NCI-H187 (cell line): Measurements from ENCODE around the gene NR4A3.
"Not testable (repeated sequence)": the region's sequence is repeated elsewhere in the genome, so short reads cannot be mapped to it uniquely, and the experiment has no call there.

ENCODE experiments used
- DNase-seq, 2 experiments: peaks; one replicate each; lab custom pipeline; 2025; lab: John Stamatoyannopoulos, UW

Gene NR4A3

GRCh38 chr9:99834474-99834873, 12.8 kb downstream of the NR4A3 start:
- DNase-seq = no peak

DNA sequence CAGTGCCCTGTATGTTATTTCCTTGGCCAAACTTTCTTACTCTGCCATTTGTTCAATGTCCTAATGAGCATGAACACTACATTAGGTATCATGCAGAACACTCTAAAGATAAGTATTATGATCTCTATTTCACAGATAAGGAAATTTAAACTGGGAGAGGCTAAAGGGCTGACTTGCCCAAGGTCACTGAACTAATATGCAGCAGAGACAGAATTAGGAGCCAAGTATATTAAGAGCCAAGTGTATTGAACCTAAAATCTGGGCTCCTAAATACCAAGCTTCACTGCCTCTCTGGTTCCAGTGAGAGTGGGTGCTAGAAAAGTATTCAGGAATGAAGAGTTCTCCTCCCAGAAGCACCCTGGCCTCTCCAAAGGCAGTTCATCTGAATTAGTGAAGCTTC, 13.5 kb downstream of the NR4A3 start:
- DNase-seq = no peak

DNA sequence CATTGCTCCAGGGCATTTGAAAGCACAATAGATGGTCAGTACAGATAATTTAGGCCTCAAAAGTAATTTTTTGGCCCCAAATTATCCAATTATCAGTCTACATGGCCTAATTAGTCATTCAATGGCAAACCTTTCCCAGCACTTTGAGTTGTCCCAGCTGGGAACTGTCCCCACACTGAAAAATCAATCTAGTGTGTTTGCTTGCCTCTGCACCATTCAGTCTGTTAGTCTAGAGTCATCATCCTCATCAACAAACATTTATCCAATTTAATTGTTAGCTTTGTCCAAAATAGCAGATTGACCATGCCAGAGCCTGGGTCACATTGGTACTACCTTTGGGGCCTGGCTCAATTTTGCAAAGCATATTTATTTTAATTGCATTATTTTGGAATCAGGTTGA, 13.9 kb downstream of the NR4A3 start:
- no peak for DNase-seq

DNA sequence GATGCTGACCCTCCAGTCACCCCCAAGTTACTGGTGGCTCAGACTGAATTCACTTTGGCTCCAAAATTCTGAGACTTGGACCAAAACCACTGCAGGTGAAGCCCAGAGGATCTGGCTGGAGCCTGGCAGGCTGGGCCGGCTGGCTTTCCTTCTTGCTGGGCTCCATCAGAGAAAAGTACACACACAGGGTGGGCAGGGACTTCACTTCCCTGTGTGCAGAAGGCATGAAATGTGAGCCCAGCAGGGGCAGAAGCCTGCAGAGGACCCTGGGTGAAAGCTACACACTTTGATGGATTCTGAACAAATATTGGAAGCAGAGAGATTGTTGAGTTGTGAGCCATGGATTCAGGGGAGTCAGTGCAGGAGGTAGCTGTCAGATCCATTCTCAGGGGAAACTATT, 18.4 kb downstream of the NR4A3 start:
- no peak for DNase-seq

DNA sequence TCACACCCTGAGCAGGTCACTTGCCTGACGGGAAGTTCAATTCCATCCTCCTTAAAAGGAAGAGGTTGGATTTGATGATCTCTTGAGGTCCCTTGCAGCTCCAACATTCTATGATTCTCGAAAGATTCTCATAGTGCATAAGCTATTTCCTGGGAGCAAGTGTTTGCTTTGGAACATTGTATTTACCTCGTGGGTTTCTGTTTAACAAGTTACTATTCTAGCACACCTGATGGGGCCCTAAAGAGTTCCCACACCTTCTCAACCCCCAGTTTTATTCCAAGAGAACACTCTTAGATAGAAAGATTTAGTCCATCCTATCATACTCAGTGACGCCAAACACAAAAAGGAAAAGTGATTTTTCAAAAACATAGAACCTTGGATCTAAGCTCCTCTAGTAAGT, 23.4 kb downstream of the NR4A3 start:
- no peak for DNase-seq

DNA sequence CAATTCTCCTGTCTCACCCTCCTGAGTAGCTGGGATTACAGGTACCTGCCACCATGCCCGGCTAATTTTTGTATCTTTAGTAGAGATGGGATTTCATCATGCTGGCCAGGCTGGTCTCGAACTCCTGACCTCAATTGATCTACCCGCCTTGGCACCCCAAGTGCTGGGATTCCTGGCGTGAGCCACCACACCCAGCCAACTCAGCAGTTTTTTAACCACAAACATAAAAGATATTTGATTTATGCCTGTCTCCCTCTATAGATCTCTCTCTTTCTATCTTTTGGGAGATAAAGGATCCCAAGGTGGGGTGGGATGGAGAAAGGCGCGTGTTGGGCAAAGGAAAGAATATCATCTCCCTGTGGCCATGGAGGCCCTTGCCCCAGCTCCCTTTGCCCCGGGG, 26.8 kb downstream of the NR4A3 start:
- DNase-seq = no peak

DNA sequence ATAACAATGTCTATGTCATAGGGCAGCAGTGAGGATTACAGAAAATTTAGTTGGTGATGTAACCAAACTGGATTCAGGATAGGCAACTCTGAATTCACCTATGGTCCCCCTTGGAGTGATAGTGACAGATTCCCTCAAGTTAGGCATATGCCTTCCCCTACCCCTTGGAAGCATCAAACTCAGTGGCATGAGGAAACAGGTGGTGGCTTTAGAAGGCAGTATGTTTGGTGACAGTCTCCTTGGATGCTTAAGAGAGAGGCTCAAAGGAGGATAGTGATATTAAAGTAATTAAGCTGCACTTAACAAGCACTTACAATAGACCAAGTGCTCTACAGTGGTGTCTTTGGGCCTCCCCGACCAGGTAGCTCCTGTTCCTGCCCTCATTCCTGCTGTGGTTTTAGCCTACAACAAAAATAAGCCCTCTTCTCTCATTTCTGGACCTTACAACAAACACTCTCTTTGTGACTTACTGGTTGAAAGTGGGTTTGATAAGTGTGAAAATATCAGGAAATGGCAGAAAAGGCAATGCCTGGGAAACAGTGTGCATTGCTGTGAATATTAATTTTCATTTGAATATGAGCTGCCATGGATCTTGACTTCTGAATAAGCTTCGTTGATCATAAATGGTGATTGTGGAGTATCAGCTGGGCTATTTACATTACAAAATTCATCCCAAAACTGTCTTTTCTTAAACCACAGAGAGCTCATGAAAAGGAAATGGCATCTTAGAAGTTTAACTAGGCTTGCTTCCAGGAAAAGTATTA, 29.2 kb downstream of the NR4A3 start:
- no peak for DNase-seq

GRCh38 chr9:99851500-99851822, 29.8 kb downstream of the NR4A3 start:
- DNase-seq = no peak

DNA sequence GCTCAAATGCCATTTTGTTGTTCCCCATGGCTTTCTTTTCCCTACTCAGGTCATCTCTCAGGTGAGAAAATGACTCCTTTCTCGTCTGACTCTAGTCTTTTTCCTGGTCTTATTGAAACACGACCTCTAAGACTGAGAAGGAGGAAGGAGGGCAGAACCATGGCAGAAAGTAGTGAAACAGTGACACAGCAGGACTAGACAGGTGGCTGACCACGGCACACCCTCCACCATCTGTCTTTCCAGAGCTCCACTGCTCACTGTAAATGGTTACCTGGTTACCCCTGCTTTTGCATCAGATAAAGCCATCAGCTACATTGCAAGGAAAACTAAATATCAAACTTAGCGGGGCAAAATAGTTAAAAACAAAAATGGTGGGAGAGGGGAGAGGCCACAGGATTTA, 30.9 kb downstream of the NR4A3 start:
- DNase-seq = no peak

DNA sequence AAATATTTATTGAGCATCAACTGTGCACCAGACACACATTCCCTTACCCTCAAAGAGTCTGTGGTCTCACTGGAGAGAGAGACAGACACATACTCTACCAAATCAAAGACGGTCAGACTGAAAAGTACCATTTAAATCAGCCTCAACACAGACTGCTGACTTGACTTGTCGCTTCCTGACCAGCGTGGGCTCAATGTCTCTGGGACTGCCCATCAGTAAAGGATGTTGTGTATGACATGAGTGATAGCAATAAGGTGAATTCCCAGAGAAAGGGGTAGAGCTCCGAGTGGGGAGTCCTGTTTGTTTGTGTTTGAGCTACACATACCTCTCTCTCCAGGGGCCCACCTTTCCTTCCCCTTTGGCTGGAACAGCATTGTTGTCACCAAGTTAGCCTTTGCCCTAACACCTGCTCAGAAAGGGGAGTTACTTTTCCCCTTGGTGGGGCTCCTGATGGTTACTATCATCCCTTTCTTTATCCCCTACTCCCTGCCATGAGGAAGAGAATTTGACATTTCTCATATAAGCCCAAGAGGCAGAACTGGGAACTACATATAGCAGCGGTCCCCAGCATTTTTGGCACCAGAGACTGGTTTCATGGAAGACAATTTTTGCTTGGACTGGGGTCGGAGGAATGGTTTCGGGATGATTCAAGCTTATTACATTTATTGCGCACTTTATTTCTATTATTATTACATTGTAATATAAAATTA, 33.9 kb downstream of the NR4A3 start:
- no peak for DNase-seq

- not testable (repeated sequence) for DNase-seq
Measured at GRCh38 chr9:99857576-99857975, 35.9 kb downstream of the NR4A3 start.

GRCh38 chr9:99858087-99858486, 36.4 kb downstream of the NR4A3 start:
- no peak for DNase-seq

DNA sequence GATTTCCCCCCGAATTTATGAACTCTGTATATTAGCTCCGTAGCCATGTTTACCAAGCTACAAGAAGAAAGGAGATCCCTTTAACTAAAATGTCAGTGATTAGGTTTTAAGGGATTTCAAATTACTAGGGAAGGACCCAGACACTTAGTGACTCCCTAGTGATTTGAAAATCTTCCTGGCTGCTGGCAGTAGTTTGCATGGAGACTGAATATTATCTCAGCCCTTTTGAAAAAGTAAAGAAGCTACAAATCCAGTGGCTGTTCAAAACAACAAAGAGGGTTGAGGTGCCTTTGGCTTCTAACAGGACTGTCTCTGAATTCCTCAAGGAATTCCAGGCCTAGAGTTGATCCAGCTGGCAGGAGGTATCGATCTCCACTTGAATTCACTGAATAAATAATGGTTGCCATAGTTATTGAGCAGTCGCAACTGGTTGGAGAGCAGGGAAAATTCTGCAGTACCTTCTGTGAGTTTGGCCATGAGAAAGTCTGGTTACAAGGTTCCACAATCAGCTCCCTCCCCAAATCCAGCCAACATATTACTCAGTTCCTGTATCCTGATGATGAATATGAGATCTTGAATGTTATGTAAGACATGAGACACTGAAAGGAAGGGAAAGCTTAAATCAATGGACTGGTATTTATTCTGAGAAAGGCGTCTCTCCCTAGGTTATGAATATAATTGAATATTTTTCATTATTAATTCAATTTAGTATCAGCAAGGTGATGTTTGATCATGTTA, 37.7 kb downstream of the NR4A3 start:
- no peak for DNase-seq

DNA sequence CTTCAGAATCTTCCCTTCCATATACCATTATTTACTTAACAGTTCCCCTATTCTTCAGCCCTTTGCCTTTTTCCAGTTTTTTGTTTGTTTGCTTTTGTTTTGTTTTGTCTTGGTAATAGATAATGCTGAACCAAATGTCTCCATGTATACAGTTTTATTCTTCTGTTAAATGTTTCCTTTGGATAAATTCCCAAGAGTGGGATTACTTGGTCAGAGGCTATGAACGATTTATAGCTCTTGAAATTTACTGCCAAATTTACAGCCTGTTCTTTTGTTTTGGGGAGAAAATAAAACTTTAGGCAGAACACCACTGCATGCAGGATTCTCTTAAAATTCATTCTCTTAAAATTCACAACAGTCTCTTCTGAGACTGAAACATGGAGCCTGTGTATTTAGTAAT, 38.6 kb downstream of the NR4A3 start:
- DNase-seq = no peak

DNA sequence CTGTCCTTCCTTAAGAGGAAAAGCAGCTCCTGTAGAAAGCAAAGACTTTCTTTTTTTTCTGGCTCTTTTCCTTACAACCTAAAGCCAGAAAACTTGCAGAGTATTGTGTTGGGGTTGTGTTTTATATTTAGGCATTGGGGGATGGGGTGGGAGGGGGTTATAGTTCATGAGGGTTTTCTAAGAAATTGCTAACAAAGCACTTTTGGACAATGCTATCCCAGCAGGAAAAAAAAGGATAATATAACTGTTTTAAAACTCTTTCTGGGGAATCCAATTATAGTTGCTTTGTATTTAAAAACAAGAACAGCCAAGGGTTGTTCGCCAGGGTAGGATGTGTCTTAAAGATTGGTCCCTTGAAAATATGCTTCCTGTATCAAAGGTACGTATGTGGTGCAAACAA, 42.3 kb downstream of the NR4A3 start:
- no peak for DNase-seq

DNA sequence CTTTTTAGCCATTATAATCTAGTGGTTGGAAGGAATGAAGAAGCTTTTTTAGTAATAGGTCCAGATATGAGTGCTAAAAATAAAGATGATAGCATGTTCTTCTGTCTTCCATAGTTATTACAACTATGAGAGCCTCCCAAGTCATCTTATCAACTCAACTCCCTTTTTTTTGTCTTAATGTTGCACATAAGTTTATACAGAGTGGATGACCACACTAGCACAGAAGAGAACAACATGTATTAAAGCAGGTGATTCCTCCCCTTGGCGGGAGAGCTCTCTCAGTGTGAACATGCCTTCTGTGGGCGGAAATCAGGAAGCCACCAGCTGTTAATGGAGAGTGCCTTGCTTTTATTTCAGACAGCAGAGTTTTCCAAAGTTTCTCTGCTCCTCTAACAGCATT, 44.7 kb downstream of the NR4A3 start:
- no peak for DNase-seq

- no peak for DNase-seq
Measured at GRCh38 chr9:99867536-99867935, 45.9 kb downstream of the NR4A3 start.

- no peak for DNase-seq
Measured at GRCh38 chr9:99867968-99868367, 46.3 kb downstream of the NR4A3 start.

- no peak for DNase-seq
Measured at GRCh38 chr9:99868845-99869244, 47.2 kb downstream of the NR4A3 start.

DNA sequence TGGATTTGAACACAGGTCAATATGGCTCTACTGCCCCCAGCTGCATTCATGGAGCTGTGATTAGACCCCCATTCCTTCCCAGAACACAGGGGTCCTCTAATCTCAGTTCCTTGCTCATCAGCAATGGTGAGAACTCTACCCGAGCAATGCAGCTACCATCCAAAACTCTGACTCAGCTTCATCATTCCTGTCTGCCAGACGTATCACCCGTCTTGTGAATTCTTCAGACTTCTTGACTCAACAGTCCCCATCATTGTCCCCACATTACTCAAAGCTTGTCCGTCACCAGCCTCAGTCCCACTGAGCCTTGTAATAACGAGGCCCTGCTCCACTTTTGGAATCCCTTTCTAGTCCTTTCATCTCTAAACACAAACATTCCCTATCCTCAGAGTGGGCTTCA, 48.4 kb downstream of the NR4A3 start:
- DNase-seq = no peak

- DNase-seq = no peak
Measured at GRCh38 chr9:99873531-99873930, 51.8 kb downstream of the NR4A3 start.

DNA sequence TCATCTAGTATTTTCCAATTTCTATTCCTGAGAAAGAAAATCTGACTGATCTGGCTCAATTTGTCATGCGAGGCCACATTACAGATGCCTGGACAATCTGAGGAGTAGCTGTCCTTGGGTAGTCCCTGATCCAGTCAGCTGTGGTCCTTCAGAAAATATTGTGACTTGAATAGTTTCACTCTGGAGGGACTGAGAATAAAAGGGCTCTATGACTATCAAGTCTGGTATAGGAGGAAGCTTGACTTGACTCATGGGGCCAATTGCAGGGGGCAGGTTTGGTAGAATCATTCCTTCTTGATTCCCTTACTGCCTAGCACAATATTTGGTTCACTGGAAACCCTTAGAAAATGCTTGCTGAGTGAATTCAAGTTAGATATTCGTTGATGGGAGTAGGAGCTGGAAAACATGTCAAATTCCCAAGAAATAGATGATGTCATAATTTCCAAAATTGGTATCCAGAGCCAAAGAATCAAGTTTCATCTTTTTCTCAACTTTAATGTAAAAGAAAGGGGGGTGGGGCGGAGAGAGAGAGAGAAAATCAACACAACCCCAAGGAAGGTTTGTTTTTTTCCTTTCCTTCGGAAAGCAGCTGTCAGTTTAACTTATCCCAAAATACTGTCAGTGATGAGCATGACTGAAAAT, 52.4 kb downstream of the NR4A3 start:
- DNase-seq = no peak

DNA sequence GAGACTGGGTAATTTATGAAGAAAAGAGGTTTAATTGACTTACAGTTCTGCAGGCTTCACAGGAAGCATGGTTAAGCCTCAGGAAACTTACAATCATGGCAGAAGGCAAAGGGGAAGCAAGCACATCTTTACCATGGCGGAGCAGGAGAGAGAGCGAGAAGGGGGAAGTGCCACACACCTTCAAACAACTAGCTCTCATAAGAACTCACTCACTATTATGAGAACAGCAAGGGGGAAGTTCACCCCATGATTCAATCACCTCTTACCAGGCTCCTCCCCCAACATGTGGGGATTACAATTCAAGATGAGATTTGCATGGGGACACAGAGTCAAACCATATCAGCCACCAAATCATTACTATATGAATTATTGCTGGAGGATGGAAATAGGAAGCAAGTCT, 54.5 kb downstream of the NR4A3 start:
- DNase-seq = no peak
